H9 (cell line): Measurements from ENCODE around the gene PPP2R3B. TPM values are rescaled to one million over a fixed set of nuclear protein-coding genes. Genes with fewer than 3 reads are reported as not detected.
"Not testable (repeated sequence)": the region's sequence is repeated elsewhere in the genome, so short reads cannot be mapped to it uniquely, and the experiment has no call there.

Experiments
- DNase-seq: peaks from one replicate; pipeline ENCODE4 v3.0.0-alpha.2; 2017
- H2AFZ ChIP-seq: one replicate; pipeline ENCODE4 v1.6.1; 2013; ENCODE audit warnings: mild to moderate bottlenecking, low read length, control low read depth, moderate library complexity
- H2AK5ac ChIP-seq: 2 replicates; pipeline ENCODE4 v1.6.1; 2013; ENCODE audit warnings: low read length, control low read depth, mixed read lengths; ENCODE audit not compliant: insufficient read length
- H2BK120ac ChIP-seq: one replicate; pipeline ENCODE4 v1.6.1; 2013; ENCODE audit warnings: low read depth, mild to moderate bottlenecking, low read length, control low read depth, inconsistent platforms; ENCODE audit not compliant: poor library complexity, severe bottlenecking
- H2BK12ac ChIP-seq: 2 replicates; pipeline ENCODE4 v1.6.1; 2013; ENCODE audit warnings: low read length, control low read depth, mixed read lengths, low read depth; ENCODE audit not compliant: insufficient read length
- H2BK15ac ChIP-seq: 2 replicates; pipeline ENCODE4 v1.6.1; 2013; ENCODE audit warnings: low read depth, low read length, control low read depth
- H2BK20ac ChIP-seq: one replicate; pipeline ENCODE4 v1.6.1; 2013; ENCODE audit warnings: low read depth, mild to moderate bottlenecking, low read length, control low read depth, inconsistent platforms; ENCODE audit not compliant: poor library complexity, severe bottlenecking
- H2BK5ac ChIP-seq: 2 replicates; pipeline ENCODE4 v1.6.1; 2013; ENCODE audit warnings: low read length, control low read depth, mixed read lengths; ENCODE audit not compliant: insufficient read length
- H3K14ac ChIP-seq: 2 replicates; pipeline ENCODE4 v1.6.1; 2013; ENCODE audit warnings: low read length, control low read depth; ENCODE audit not compliant: insufficient read depth
- H3K18ac ChIP-seq: 2 replicates; pipeline ENCODE4 v1.6.1; 2013; ENCODE audit warnings: low read depth, mild to moderate bottlenecking, mixed read lengths, low read length, control low read depth; ENCODE audit not compliant: insufficient read length
- H3K23ac ChIP-seq: 2 replicates; pipeline ENCODE4 v1.6.1; 2013; ENCODE audit warnings: low read length, control low read depth, mixed read lengths, low read depth; ENCODE audit not compliant: insufficient read length
- H3K23me2 ChIP-seq: 2 replicates; pipeline ENCODE4 v1.6.1; 2013; ENCODE audit warnings: low read depth, mild to moderate bottlenecking, mixed read lengths, low read length, control low read depth; ENCODE audit not compliant: insufficient read length, poor library complexity, severe bottlenecking
- H3K27ac ChIP-seq: 2 replicates; pipeline ENCODE4 v1.5.1; 2013; ENCODE audit warnings: low read length, control low read depth, mixed read lengths, low read depth; ENCODE audit not compliant: insufficient read length
- H3K27me3 ChIP-seq: 2 replicates; pipeline ENCODE4 v1.6.1; 2013; ENCODE audit warnings: low read length, control low read depth, inconsistent platforms; ENCODE audit not compliant: insufficient read depth
- H3K4ac ChIP-seq: 2 replicates; pipeline ENCODE4 v1.6.1; 2013; ENCODE audit warnings: low read depth, mild to moderate bottlenecking, control low read depth, inconsistent platforms, low read length, moderate library complexity
- H3K4me1 ChIP-seq: 2 replicates; pipeline ENCODE4 v1.6.1; 2013; ENCODE audit warnings: low read length, control low read depth, inconsistent platforms; ENCODE audit not compliant: insufficient read depth
- H3K4me2 ChIP-seq: 2 replicates; pipeline ENCODE4 v1.6.1; 2013; ENCODE audit warnings: low read length, control low read depth, mixed read lengths; ENCODE audit not compliant: insufficient read length, insufficient read depth
- H3K56ac ChIP-seq: 2 replicates; pipeline ENCODE4 v1.6.1; 2013; ENCODE audit warnings: low read depth, mild to moderate bottlenecking, mixed read lengths, low read length, control low read depth; ENCODE audit not compliant: insufficient read length
- H3K79me1 ChIP-seq: 2 replicates; pipeline ENCODE4 v1.6.1; 2013; ENCODE audit warnings: low read depth, mild to moderate bottlenecking, moderate library complexity, low read length, control low read depth, inconsistent platforms; ENCODE audit not compliant: insufficient read depth, poor library complexity, severe bottlenecking
- H3K79me2 ChIP-seq: 2 replicates; pipeline ENCODE4 v1.6.1; 2013; ENCODE audit warnings: low read length, control low read depth, inconsistent platforms; ENCODE audit not compliant: insufficient read depth
- H3K9ac ChIP-seq: 2 replicates; pipeline ENCODE4 v1.6.1; 2013; ENCODE audit warnings: low read length, control low read depth, mixed read lengths; ENCODE audit not compliant: insufficient read length; ENCODE audit errors: extremely low read depth
- H3K9me3 ChIP-seq: one replicate; pipeline ENCODE4 v1.6.1; 2013; ENCODE audit warnings: low read depth, low read length, inconsistent platforms; ENCODE audit not compliant: control insufficient read depth
- H3T11ph ChIP-seq: one replicate; pipeline ENCODE4 v1.6.1; 2013; ENCODE audit warnings: mild to moderate bottlenecking, low read length, control low read depth, inconsistent platforms
- H4K20me1 ChIP-seq: one replicate; pipeline ENCODE4 v1.6.1; 2013; ENCODE audit not compliant: control insufficient read depth, insufficient read length, insufficient read depth
- H4K5ac ChIP-seq: 2 replicates; pipeline ENCODE4 v1.6.1; 2013; ENCODE audit warnings: low read depth, mild to moderate bottlenecking, mixed read lengths, low read length, control low read depth; ENCODE audit not compliant: insufficient read length
- H4K8ac ChIP-seq: replicated peaks from 2 replicates; pipeline ENCODE4 v1.6.1; 2013; ENCODE audit warnings: low read length, control low read depth, mixed read lengths, low read depth; ENCODE audit not compliant: insufficient read length
- H4K91ac ChIP-seq: 2 replicates; pipeline ENCODE4 v1.6.1; 2013; ENCODE audit warnings: low read depth, mild to moderate bottlenecking, moderate library complexity, mixed read lengths, low read length, control low read depth; ENCODE audit not compliant: insufficient read length
- H3K27ac Mint-ChIP-seq, 3 experiments: 2 replicates in 2 of 3; 3 replicates in 1 of 3; pipeline ENCODE4 v1.8.0; 2020 to 2021; ENCODE audit warnings: mixed read lengths in 3 of 3, mild to moderate bottlenecking in 1 of 3, moderate library complexity in 1 of 3
- H3K27me3 Mint-ChIP-seq: 2 replicates; pipeline ENCODE4 v1.8.0; 2021; ENCODE audit warnings: low read depth, mild to moderate bottlenecking, moderate library complexity, mixed read lengths
- H3K36me3 Mint-ChIP-seq, 3 experiments: 2 replicates in 2 of 3; 3 replicates in 1 of 3; pipeline ENCODE4 v1.8.0; 2020 to 2021; ENCODE audit warnings: low read depth in 3 of 3, mixed read lengths in 3 of 3; ENCODE audit not compliant: insufficient read depth in 1 of 3
- H3K4me1 Mint-ChIP-seq, 2 experiments: 2 replicates each; pipeline ENCODE4 v1.8.0; 2020; ENCODE audit warnings: mixed read lengths in 2 of 2
- H3K4me3 Mint-ChIP-seq, 2 experiments: 2 replicates in 1 of 2; 3 replicates in 1 of 2; pipeline ENCODE4 v1.8.0; 2020 to 2021; ENCODE audit warnings: mild to moderate bottlenecking in 2 of 2, mixed read lengths in 2 of 2, moderate library complexity in 1 of 2
- H3K9me3 Mint-ChIP-seq, 2 experiments: 2 replicates in 1 of 2; 3 replicates in 1 of 2; pipeline ENCODE4 v1.8.0; 2020; ENCODE audit warnings: mild to moderate bottlenecking in 2 of 2, mixed read lengths in 2 of 2, moderate library complexity in 1 of 2
- WGBS: extraction: QIAGEN DNeasy Blood & Tissue Kit; methylation state at CpG from one replicate; pipeline ENCODE4 v1.1.7; 2013; ENCODE audit warnings: missing lambda C conversion rate, low lambda C conversion rate, mixed read lengths; ENCODE audit not compliant: insufficient read length; ENCODE audit errors: extremely low coverage; 5-methylcytosine and 5-hydroxymethylcytosine counted together
- total RNA-seq: library from RNA; stranded (reverse); gene quantifications from 2 replicates; pipeline ENCODE4 v1.2.1, GENCODE V29; 2021

PPP2R3B gene
- total RNA-seq, 1 experiment from 2014 or later = 72.1 TPM

DNA sequence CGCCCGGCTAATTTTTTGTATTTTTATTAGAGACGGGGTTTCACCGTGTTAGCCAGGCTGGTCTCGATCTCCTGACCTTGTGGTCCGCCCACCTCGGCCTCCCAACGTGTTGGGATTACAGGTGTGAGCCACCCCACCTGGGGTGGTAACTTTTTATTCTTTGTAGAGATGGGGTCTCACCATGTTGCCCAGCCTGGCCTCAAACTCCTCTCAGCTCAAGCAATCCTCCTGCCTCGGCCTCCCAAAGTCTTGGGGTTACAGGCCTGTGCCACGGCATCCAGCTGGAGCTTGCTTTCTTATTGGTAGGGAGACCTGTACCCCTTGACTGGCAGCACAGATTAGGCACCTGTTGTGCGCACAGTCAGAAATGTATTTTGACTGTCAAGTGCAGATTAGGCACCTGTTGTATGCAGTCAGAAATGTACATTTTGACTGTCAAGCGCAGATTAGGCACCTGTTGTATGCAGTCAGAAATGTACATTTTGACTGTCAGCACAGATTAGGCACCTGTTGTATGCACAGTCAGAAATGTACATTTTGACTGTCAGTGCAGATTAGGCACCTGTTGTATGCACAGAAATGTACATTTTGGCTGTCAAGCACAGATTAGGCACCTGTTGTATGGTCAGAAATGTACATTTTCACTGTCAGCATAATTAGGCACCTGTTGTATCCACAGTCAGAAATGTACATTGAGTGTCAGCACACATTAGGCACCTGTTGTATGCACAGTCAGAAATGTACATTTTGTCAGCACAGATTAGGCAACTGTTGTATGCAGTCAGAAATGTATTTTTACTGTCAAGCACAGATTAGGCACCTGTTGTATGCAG lies 80.7 kb downstream of the PPP2R3B start:
- H4K8ac ChIP-seq, H3K9me3 ChIP-seq, H3K9ac ChIP-seq, H2AK5ac ChIP-seq, H3K23ac ChIP-seq, H4K5ac ChIP-seq, H3K27me3 ChIP-seq, H2BK120ac ChIP-seq, H3T11ph ChIP-seq, H2AFZ ChIP-seq, H3K18ac ChIP-seq, H2BK12ac ChIP-seq, H2BK15ac ChIP-seq, H3K4me3 Mint-ChIP-seq, H3K27ac ChIP-seq, DNase-seq, H3K23me2 ChIP-seq, H3K27me3 Mint-ChIP-seq, H3K4me1 ChIP-seq, H3K14ac ChIP-seq, H3K27ac Mint-ChIP-seq, H3K79me2 ChIP-seq, H3K4me2 ChIP-seq, H3K4me1 Mint-ChIP-seq, H3K56ac ChIP-seq, H3K9me3 Mint-ChIP-seq, H4K91ac ChIP-seq, H2BK20ac ChIP-seq, H2BK5ac ChIP-seq, H3K4ac ChIP-seq, H4K20me1 ChIP-seq, H3K79me1 ChIP-seq: not testable (repeated sequence)
- no CpG with 5 or more reads among the region's 12 CpGs for WGBS
- H3K36me3 Mint-ChIP-seq = peaks cover 45 to 88% (median 75%) of the 10 kb centered on the region in 3 experiments
